Panc1 (cell line): ENCODE data around the gene COL16A1. TPM values are rescaled to one million over a fixed set of nuclear protein-coding genes. Genes with fewer than 3 reads are reported as not detected.

Source experiments
- ATAC-seq: fragments of 200-7000 bp; cut with Tn5 transposase; 2 replicates; pipeline ENCODE4 v1.9.1; 2020; ENCODE audit warnings: mild to moderate bottlenecking, moderate library complexity
- BruUV-seq: library from RNA; stranded (reverse); fragments of 400-500 nt; replicated peaks from 2 replicates; lab custom pipeline; 2021; lab: Mats Ljungman, UMichigan
- CTCF ChIA-PET: fragments of 300-600 bp; sonication (Branson Sonifier 250); formaldehyde crosslinking; loops from one replicate; lab custom pipeline; 2022; ENCODE audit warnings: antibody characterized with exemption; lab: Charles Lee
- POLR2A ChIA-PET: fragments of 300-600 bp; sonication (Branson Sonifier 250); formaldehyde crosslinking; loops from one replicate; lab custom pipeline; 2022; ENCODE audit warnings: antibody characterized with exemption; lab: Charles Lee
- DNase-seq: peaks from one replicate; pipeline ENCODE4 v3.0.0-alpha.2; 2010; ENCODE audit warnings: low read depth, low spot score
- H3K27ac ChIP-seq: 2 replicates; pipeline ENCODE4 v1.5.1; 2011; ENCODE audit warnings: mild to moderate bottlenecking, low read length, inconsistent platforms
- H3K27me3 ChIP-seq: fragments of 200-500 bp; sonication (Bioruptor generic); 2 replicates; pipeline ENCODE4 v1.6.0; 2014; ENCODE audit warnings: low read length, inconsistent platforms; ENCODE audit not compliant: control insufficient read depth, insufficient read depth
- H3K36me3 ChIP-seq: fragments of 200-500 bp; sonication (Bioruptor generic); 2 replicates; pipeline ENCODE4 v1.5.1; 2014; ENCODE audit warnings: inconsistent platforms, mild to moderate bottlenecking, low read length, moderate library complexity; ENCODE audit not compliant: control insufficient read depth, insufficient read depth
- H3K4me1 ChIP-seq: 2 replicates; pipeline ENCODE4 v1.5.1; 2011; ENCODE audit warnings: inconsistent platforms, mild to moderate bottlenecking, low read length, moderate library complexity; ENCODE audit not compliant: control insufficient read depth, insufficient read depth
- H3K4me3 ChIP-seq, 2 experiments: 2 replicates each; pipeline ENCODE4 v1.5.1; 2011 to 2012; ENCODE audit warnings: low read depth in 2 of 2, low read length in 2 of 2, mild to moderate bottlenecking in 2 of 2, inconsistent platforms in 1 of 2, moderate library complexity in 1 of 2
- H3K9me3 ChIP-seq: fragments of 200-500 bp; sonication (Bioruptor generic); 2 replicates; pipeline ENCODE4 v1.5.1; 2014; ENCODE audit warnings: low read depth, mild to moderate bottlenecking, inconsistent platforms, low read length, moderate library complexity; ENCODE audit not compliant: control insufficient read depth, insufficient read depth
- CTCF ChIP-seq: fragments of 450-650 bp; IDR thresholded peaks from 2 replicates; pipeline ENCODE4 v1.5.1; 2017; ENCODE audit warnings: mild to moderate bottlenecking
- POLR2AphosphoS5 ChIP-seq: IDR thresholded peaks from 2 replicates; pipeline ENCODE4 v1.6.1; 2012; ENCODE audit warnings: mild to moderate bottlenecking, low read depth, low read length, moderate library complexity
- SIN3A ChIP-seq: IDR thresholded peaks from 2 replicates; pipeline ENCODE4 v1.6.1; 2012; ENCODE audit warnings: low read depth, mild to moderate bottlenecking, low read length, moderate library complexity, borderline replicate concordance; ENCODE audit not compliant: insufficient read depth
- TCF7L2 ChIP-seq: IDR thresholded peaks from 2 replicates; pipeline ENCODE4 v1.6.1; 2011; ENCODE audit warnings: mild to moderate bottlenecking, low read depth, low read length, inconsistent platforms
- in situ Hi-C: cut with HindIII; loops from 2 replicates; pipeline ENCODE4 v1.10.0; 2016; ENCODE audit warnings: low sequenced_read_pairs, low pct_unique_long_range_greater_than_20kb
- intact Hi-C: fragments of 100-400 bp; cut with micrococcal nuclease; formaldehyde crosslinking; loops from one replicate; pipeline ENCODE4 v1.10.0; 2022; ENCODE audit not compliant: unreplicated experiment
- total RNA-seq: library from RNA; stranded (reverse); gene quantifications from one replicate; pipeline ENCODE4 v1.2.1, GENCODE V29; 2021; ENCODE audit not compliant: unreplicated experiment
- TF ChIP-seq, protein P1 (sequence below), 2 experiments: IDR thresholded peaks; 2 replicates each; pipeline ENCODE4 v1.6.1; 2011 to 2012; ENCODE audit warnings: low read depth in 2 of 2, control low read depth in 1 of 2, low read length in 1 of 2, mild to moderate bottlenecking in 1 of 2, moderate library complexity in 1 of 2; ENCODE audit not compliant: insufficient read depth in 1 of 2

COL16A1 gene
- total RNA-seq, 1 experiment from 2014 or later: 7.6 TPM

DNA sequence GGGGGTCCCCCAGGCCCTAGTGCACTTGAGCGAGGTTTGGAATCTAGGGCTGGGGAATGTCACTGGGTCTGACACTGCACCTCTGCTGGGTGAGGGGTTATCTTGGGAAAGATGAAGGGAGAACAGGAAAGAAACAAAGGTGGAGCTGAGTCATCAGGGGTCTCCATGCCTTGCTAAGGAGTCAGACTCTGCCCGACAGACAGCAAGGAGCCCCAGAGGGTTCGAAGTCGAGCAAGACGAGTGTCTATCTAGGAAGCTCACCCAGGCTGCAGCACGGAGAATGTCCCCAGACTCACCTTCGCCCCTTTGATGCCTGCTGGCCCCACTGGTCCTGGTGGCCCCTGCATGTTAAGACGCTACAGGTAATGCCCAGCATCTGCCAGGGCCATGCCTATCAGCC lies 18.0 kb downstream of the COL16A1 start:
- Histone ChIP-seq H3K4me1 (peaks cover 10% of the 10 kb centered on the region), H3K9me3 (no peaks in the 10 kb centered on the region), H3K27ac (no peak overlapping the region), H3K4me3 (no peak overlapping the region), H3K36me3 (no peaks in the 10 kb centered on the region), H3K27me3 (no peaks in the 10 kb centered on the region)
- POLR2A ChIA-PET: no interaction called here
- BruUV-seq: no TSS peak
- CTCF ChIA-PET: no interaction called here
- intact Hi-C loops (no loop called here), in situ Hi-C loops (no loop called here)
- ATAC-seq (no peak), DNase-seq (no peak)
- TF ChIP-seq CTCF (no peak), SIN3A (no peak), TCF7L2 (no peak), POLR2AphosphoS5 (no peak)
- TF ChIP-seq, protein P1, sequence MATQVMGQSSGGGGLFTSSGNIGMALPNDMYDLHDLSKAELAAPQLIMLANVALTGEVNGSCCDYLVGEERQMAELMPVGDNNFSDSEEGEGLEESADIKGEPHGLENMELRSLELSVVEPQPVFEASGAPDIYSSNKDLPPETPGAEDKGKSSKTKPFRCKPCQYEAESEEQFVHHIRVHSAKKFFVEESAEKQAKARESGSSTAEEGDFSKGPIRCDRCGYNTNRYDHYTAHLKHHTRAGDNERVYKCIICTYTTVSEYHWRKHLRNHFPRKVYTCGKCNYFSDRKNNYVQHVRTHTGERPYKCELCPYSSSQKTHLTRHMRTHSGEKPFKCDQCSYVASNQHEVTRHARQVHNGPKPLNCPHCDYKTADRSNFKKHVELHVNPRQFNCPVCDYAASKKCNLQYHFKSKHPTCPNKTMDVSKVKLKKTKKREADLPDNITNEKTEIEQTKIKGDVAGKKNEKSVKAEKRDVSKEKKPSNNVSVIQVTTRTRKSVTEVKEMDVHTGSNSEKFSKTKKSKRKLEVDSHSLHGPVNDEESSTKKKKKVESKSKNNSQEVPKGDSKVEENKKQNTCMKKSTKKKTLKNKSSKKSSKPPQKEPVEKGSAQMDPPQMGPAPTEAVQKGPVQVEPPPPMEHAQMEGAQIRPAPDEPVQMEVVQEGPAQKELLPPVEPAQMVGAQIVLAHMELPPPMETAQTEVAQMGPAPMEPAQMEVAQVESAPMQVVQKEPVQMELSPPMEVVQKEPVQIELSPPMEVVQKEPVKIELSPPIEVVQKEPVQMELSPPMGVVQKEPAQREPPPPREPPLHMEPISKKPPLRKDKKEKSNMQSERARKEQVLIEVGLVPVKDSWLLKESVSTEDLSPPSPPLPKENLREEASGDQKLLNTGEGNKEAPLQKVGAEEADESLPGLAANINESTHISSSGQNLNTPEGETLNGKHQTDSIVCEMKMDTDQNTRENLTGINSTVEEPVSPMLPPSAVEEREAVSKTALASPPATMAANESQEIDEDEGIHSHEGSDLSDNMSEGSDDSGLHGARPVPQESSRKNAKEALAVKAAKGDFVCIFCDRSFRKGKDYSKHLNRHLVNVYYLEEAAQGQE (IDR thresholded peaks at IDR 0.05; ENCODE audit: insufficient read depth in 1 of 2, low read depth in 2 of 2, low read length in 1 of 2): no peak

DNA sequence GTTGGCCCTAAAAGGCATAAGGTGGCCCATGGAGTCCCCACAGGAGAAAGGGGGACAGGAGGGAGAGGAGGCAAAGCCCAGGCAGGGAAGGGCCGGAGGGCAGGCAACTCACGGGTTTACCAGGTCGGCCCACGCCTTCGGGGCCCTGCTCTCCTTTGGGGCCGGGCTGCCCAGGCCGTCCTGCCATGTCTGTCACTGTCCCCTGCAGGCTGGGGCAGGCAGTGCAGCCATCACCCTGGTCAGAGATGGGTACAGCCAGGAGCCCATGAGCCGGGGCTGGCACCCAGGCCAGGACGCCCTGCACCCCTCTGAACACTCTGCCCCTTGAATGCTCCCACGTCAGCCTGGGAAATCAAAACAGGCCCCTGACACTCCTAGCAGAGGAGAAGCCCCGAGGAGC lies 19.8 kb downstream of the COL16A1 start:
- ATAC-seq (peak; percentile 68), DNase-seq (no peak)
- no peaks in the 10 kb centered on the region for H3K9me3 ChIP-seq
- no peaks in the 10 kb centered on the region for H3K27me3 ChIP-seq
- ChIA-PET CTCF (interaction anchor here (1.2 kb wide), 1 partner anchor 21 kb away, joined by 3 read pairs; no protein-coding TSS in a partner anchor), POLR2A (no interaction called here)
- H3K27ac ChIP-seq: no peak overlapping the region
- TF ChIP-seq CTCF: peak; percentile 76
- TF ChIP-seq POLR2AphosphoS5: no peak
- in situ Hi-C loops: no loop called here
- no peaks in the 10 kb centered on the region for H3K36me3 ChIP-seq
- H3K4me3 ChIP-seq: no peak overlapping the region
- BruUV-seq: no TSS peak
- no peaks in the 10 kb centered on the region; the same call in 1 of the 2 replicates for H3K4me1 ChIP-seq
- intact Hi-C loops: no loop called here

GRCh38 chr1:31681415-31681814 lies 22.4 kb downstream of the COL16A1 start:
- no peaks in the 10 kb centered on the region; the same call in 1 of the 2 replicates for H3K4me1 ChIP-seq
- H3K27ac ChIP-seq: no peak overlapping the region
- DNase-seq: no peak
- no peaks in the 10 kb centered on the region for H3K9me3 ChIP-seq
- CTCF ChIA-PET: no interaction called here
- H3K36me3 ChIP-seq: no peaks in the 10 kb centered on the region
- intact Hi-C loops: no loop called here
- ATAC-seq: no peak
- POLR2A ChIA-PET: no interaction called here
- no TSS peak for BruUV-seq
- no peak for TF ChIP-seq TCF7L2
- TF ChIP-seq SIN3A: no peak
- TF ChIP-seq, protein P1 (IDR thresholded peaks at IDR 0.05; ENCODE audit: insufficient read depth in 1 of 2, low read depth in 2 of 2, low read length in 1 of 2): no peak
- no peak for TF ChIP-seq CTCF
- TF ChIP-seq POLR2AphosphoS5: no peak
- H3K4me3 ChIP-seq: no peak overlapping the region
- in situ Hi-C loops: no loop called here
- no peaks in the 10 kb centered on the region for H3K27me3 ChIP-seq
